NCI-H1092 (cell line): Measurements from ENCODE around the gene LYPD5.
A peak's percentile ranks its signal among the peaks of the same experiment; 100 is the strongest.
"Not testable (repeated sequence)": the region's sequence is repeated elsewhere in the genome, so short reads cannot be mapped to it uniquely, and the experiment has no call there.

Source experiments
- DNase-seq: peaks from one replicate; lab custom pipeline; 2025; lab: John Stamatoyannopoulos, UW

The LYPD5 gene, protein sequence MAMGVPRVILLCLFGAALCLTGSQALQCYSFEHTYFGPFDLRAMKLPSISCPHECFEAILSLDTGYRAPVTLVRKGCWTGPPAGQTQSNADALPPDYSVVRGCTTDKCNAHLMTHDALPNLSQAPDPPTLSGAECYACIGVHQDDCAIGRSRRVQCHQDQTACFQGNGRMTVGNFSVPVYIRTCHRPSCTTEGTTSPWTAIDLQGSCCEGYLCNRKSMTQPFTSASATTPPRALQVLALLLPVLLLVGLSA

DNA sequence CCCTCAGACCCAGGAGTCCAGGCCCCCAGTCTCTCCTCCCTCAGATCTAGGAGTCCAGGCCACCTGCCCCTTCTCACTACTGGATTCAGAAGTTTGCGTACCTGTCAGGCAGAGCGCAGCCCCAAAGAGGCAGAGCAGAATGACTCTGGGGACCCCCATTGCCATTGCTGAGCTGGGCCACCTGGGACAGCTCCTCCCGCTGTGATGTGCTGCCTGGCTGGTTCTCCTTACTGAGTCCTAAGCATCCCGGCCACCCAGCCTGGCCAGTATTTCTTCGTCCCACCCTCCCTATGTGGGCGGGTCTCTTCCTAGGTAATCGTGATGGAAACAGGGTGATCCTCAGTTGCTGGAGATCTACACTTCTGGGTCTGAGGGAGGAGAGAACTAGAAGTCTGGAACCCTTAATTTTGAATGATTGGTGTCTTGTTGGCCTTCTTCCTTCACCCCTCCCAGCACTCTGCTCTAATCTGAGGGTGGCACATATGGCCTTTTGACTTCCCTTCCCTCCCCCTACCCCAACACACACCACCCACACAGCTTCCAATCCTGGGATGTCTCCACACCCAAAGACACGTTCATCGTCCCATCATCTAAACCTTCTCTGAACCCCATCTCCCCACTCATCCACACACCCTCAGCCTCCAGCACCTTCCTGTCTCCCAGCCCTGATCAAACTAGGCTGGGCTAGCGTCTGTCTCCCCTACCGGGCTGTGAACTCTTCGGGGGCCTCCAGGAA is at the start of gene LYPD5:
LYPD5 (minus strand) TSS at position 232 of the 736 bp plus-strand sequence; CDS start at position 165, 67 bp downstream.
- no peak for DNase-seq

DNA sequence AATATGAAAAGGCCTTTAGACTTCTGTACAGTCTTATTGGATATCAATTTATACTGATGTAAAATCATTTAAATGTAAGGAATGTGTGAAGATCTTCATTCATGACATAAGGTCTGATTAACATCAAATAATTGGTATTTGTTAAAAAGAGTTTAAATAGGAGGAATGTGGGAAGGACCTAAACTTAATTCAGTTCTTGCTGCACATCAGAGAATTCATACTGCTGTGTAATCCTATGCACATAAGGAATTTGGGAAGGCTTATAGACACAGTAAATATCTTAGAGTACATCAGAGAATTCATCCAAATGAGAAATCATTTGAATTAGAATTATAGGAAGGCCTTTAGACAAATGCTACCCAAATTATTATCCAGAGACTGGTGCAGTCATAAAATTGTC is 46.6 kb upstream of the LYPD5 start:
- DNase-seq: no peak

DNA sequence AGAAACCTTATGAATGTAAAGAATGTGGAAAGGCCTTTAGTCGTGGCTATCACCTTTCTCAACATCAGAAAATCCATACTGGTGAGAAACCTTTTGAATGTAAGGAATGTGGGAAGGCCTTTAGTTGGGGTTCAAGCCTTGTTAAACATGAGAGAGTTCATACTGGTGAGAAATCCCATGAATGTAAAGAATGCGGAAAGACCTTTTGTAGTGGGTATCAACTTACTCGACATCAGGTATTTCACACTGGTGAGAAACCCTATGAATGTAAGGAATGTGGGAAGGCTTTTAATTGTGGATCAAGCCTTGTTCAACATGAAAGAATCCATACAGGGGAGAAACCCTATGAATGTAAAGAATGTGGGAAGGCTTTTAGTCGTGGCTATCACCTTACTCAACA is 45.6 kb upstream of the LYPD5 start:
- no peak for DNase-seq

DNA sequence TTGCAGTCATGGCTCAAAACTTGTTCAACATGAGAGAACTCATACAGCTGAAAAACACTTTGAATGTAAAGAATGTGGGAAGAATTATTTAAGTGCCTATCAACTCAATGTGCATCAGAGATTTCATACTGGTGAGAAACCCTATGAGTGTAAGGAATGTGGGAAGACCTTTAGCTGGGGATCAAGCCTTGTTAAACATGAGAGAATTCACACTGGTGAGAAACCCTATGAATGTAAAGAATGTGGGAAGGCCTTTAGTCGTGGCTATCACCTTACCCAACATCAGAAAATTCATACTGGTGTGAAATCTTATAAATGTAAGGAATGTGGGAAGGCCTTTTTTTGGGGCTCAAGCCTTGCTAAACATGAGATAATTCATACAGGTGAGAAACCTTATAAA is 45.0 kb upstream of the LYPD5 start:
- no peak for DNase-seq

DNA sequence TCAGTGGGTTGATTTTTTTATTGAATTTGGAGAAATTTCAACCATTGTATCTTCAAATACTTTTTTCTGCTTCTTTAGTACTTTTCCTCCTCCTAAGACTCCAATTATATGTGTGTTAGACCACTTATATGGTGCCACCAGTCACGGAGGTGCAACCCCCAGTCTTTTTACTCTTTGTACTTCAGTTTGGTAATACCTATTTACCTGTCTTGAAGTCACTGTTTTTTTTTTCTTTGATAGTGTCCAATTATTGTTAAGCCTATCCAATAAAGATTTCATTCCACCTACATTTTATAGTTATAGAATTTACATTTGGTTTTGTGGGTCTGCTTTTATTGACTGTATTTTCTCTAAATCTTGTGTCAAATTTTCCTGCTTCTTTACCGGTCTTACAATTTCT is 39.8 kb upstream of the LYPD5 start:
- no peak for DNase-seq

DNA sequence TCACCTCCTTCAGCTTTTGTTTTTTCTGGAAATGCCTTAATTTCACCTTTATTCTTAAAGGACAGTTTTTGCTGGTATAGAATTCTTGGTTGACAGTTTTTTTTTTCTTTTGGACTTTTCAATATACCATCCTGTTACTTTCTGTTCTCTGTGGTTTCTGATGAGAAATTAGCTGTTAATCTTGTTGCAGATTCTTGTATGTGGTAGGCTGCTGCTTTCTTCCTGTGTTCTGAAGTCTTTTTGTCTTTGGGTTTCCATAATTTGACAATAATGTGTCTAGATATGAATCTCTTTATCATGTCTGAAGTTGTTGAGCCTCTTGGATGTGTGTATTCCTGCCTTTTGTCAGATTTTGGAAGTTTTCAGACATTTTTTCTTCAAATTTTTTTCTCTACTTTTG is 36.9 kb upstream of the LYPD5 start:
- no peak for DNase-seq

DNA sequence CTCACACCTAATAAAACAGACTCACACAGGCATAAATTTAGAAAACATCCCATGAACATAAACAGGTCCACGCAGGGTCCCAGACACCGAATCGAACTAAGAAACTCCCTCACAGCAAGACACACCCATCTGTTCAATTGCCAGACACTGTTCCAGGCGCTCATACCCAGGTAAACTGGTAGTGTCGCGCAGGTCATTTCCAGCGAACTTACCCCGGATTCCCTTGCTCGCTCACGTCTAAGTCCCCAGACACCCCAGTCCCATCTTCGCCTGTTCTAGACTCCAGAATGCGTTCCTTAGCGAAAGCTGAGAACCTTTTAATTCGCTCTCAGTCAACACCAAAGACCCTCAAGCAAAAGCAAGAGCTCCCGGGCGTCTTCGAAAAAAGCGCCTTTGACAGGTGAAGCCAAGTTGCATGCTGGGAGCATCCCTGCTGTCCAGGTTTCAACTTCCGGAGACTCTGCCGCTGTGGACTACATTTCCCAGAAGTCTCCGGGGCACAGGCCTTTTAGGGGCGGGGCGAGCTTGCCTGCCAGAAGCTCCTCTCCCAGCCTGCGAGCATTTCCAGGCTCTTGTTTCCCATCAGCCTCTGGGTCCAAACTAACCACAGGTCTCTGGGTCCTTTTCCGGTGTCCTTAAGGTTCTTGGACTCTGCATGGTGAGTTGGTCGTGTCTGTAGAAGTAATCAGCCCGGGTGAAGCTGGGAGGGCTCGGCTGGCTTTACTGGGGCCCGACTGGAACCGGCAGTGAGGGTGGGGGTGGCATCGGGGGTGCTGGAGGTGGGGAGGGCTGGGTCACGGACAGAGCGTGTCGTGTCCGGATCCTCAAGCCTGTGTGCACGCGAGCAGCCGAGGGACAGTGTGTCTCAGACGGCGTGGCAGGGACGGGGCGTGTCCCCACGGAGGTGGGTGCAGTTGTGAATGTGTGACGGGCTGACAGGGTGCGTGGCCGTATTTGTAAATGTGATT is 24.8 kb upstream of the LYPD5 start, which contains the start of gene ZNF283:
ZNF283 (plus strand) TSS at position 535 of the 968 bp plus-strand sequence. CDS start 6,184 bp downstream, outside the sequence.
- DNase-seq: peak; percentile 78

DNA sequence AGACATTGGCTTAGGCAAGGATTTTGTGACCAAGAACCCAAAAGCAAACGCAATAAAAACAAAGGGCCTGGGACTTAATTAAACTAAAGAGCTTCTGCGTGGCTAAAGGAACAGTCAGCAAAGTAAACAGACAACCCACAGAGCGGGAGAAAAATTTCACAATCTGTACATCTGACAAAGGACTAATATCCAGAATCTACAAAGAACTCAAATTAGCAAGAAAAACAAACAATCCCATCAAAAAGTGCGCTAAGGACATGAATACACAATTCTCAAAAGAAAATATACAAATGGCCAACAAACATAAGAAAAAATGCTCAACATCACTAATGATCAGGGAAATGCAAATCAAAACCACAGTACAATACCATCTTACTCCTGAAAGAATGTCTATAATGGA is 22.3 kb upstream of the LYPD5 start:
- DNase-seq: not testable (repeated sequence)

DNA sequence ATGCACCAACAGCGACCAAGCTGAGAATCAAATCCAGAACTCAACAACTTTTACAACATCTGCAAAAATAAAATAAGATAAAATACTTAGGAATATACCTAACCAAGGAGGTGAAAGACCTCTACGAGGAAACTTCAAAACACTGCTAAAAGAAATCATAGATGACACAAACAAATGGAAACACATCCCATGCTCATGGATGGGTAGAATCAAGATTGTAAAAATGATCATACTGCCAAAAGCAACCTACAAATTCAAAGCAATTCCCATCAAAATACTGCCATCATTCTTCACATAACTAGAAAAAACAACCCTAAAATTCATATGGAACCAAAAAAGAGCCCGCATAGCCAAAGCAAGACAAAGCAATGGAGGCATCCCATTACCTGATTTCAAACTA is 21.6 kb upstream of the LYPD5 start:
- not testable (repeated sequence) for DNase-seq

DNA sequence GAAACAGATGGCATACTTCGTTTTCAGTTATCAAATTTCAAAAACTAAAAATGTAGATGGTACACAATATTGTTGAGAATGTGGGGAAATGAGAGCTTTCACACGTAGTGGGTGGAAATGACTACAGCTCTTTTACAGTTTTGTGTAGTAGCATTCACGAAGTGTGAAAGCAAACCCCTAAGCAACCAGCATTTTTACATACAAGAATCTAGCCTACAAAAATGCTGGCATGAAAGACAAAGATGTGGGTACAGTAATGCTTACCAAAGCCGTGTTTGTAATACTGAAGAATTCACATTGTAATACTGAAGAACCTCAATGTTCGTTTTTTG is 18.6 kb upstream of the LYPD5 start:
- no peak for DNase-seq

DNA sequence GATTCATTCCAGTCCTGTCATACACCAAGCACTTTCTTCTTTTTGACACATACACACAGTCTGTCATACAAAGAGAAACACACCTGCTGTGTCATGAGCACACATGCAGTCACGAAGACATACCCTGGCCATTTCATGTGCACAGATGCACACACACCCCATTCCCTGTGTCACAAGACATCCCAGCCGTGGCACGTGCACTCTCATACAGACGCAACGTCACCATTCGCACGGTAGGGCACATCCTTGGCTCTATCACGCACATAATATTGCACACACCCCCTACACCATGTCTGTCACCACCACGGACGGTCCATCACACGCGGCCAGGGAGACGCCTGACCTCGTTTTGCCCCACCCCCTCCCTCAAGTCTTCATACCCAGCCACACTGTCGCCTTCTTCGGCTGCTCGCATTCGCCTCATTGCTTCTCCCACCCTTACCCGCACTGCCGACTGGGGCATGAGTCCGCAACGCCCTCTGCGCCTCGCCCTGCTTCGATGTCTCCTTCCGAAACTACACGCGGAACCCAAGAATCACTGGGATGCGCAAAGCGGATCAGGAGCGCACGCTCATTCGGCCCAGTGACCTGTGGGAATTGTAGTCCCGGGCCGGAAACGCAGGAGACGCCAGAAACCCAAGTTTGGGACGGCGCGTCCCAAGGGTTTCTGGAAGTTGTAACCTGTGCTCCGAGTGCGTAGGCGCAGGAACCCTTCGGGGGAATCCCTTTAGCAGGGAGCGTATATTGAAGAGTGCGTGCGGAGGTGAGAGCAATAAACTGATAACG is 18.0 kb upstream of the LYPD5 start:
- no peak for DNase-seq

DNA sequence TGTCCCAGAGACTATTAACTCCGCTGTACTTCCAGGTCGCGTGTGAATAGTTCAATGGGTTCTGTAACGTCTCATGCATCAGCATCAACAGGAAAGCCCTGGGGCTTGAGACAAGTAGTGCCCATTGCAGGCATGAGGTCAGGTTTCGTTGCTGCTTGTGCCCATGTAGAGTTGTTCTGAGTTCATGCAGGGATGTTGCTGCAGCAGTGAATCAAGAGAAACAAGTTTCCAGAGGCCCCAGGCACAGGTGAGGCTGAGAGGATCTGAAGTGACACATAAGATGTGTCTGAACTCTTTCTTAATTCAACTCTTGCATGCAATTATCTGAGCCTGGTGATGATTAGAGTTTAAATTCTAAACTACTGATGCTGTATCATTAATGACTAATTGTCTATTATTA is 16.3 kb upstream of the LYPD5 start:
- DNase-seq: no peak

DNA sequence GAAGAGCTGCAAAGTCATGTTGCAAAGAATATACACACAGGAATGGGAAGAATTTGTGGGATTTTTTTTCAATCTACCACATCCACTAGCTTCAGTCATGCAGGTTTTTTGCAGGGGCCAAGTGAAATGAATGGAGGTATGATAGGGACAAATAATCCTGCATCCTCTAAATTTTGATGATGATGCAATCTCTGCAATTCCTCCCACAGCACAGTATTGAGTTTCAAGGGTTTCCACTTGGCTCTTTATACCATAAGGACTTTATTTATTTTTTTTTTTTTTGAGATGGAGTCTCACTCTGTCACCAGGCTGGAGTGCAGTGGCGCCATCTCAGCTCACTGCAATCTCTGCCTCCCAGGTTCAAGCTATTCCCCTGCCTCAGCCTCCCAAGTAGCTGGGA is 15.2 kb upstream of the LYPD5 start:
- DNase-seq: not testable (repeated sequence)

DNA sequence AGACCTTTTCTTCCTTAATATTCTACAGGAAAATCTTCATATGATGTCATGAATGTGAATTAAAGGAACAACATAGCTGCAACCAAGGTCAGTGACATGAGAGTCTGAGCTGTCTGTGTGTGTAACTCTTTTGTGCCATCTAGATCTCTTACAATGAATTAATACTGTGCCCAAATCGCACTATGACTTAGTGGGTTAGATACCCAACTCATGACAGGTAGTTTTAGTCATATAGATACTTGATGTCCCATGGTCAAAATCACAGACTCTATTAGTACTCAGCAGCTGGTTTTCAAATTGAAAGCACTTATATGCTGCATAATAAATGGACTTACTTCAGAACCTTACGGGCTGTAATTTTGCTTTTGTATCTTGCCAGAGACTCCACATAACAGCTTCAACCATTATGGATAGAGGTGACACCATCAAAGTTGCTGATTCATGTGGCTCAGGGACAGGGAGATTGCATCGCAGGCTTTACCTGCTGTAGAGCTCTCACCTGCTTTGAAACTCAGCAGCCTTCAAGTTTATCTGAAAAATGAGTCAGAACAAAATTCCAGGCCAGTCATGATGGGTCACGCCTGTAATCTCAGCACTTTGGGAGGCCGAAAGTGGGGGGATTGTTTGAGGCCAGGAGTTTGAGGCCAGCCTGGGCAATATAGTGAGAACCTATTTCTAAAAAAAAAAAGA is 12.6 kb upstream of the LYPD5 start:
- no peak for DNase-seq

DNA sequence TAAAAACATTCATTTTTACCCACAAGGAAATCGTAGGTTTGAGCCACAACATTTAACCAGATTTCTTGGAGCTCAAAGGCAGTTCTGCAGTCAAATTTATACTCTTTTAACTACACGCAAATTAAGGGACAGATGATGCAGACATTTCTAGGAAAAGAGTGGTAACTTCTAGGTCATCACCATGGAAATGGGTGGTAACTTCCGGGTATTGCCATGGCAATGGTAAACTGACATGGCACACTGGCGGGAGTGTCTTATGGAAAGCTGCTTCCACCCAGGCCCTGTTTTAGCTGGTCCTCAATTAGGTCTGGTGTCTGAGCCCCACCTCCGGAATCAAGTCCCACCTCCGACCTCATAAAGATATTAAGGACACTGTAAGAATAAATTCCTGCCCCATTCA is 10.4 kb upstream of the LYPD5 start:
- no peak for DNase-seq

DNA sequence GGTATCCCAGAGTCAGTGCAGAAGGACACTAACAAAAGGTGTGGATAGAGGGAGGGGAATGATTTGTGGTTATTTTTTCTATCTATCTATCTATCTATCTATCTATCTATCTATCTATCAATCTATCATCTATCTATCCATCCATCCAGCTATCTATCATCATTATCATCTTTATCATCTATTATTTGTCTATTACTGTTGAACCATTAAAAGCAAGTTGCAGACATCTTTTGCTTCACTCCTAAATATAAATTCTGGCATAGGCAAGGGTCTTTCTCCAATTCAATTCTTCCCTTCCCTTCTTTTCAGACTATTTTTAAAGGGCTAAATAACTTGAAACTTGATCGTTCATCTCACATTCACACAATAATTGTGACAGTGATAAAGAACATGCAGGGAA is 10.0 kb upstream of the LYPD5 start:
- no peak for DNase-seq

DNA sequence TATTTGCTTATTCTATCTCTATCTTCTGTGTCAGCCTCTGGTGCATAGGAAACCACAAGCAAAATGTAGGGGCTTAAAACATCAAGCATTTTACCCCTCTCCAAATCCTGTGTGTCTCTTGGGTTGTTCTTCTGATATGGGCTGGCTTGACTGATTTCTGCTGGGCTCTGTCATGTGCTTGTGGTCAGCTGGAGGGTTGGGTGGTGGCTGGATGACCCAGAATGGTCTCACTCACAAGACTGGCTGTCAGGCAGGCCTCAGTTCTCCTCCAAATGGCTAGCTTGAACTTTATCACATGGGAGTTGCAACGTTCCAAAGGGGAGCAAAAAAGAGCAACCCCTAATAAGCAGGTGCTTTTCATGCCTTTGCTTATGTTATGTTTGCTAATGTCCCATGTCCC is 9.6 kb upstream of the LYPD5 start:
- no peak for DNase-seq

DNA sequence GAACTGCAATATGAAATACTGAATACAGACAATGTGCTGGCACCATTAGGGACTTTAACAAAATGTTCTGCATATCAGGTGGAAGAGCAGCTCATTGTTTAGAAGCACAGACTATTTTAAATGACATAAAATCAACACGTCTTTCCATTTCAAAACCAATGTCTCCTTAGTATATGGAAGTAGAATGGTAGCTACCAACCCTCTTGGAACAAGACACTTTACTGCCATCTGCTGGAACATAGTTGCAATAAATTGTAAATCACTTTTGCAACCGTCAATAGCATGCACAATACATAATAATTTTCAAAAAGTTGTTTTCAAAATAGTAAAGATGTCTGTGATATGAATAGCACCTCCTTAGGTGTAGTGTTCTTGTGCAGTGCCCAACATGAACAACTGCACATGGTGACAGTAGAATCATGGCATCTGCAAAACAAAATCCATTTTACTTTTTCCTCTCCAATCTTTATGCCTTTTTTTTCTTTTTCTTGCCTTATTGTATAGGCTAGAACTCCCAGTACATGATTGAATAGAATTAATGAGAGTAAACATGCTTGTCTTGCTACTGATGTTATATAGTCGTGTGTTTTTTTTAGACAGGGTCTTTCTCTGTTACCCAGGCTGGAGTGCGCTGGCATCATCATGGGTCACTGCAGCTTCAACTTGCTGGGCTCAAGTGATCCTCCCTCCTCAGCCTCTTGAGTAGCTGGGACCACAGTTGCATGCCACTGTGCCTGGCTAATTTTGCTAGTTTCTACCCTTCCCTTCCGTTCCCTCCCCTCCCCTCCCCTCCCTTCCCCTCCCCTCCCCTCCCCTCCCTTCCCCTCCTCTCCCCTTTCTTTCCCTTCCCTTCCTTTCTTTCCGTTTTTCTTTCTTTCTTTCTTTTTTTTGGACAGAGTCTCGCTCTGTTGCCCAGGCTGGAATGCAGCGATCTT is 7.8 kb upstream of the LYPD5 start:
- no peak for DNase-seq

DNA sequence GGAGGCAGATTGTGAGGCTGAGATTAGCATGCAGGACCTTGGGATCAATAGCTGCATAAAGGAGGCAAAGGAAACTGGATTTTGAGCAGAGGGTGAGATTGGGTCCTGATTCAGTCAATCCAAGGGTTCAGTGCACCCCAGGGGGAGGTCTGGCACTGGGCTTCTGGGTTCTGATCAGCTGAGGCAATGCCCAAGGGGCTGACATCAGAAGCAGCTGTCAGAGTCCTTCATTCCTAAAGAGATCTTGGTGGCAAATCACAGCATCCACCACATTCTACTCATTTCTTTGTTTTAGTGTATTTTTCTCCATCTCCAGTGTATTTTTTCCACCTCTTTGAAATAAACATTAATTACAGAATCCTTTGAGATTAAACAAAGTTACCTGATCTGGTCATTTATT is 5.4 kb upstream of the LYPD5 start:
- DNase-seq: no peak

DNA sequence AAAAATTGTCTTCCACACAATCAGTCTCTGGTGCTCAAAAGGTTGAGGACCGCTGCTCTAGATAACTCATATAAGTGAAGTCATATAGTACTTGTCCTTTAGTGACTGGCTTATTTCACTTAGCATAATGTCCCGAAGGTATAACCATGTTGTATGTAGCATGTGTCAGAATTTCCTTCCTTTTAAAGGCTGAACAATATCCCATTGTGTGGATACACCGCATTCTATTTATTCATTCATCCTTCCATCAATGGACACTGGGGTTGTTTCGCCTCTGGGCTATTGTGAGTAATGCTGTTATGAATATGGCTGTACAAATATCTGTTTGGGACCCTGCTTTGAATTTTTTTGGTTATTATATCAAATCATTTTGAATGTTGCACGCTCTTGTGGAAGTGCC is 4.6 kb upstream of the LYPD5 start:
- DNase-seq: no peak
